GM12873 (cell line): ENCODE results near the gene SLF2.

Experiments used
- TF ChIP-seq, protein P1 (sequence below): IDR thresholded peaks from 2 replicates; pipeline ENCODE4 v1.5.1; 2012; ENCODE audit warnings: low read depth, mild to moderate bottlenecking, moderate library complexity, low read length, control low read depth; ENCODE audit not compliant: insufficient read depth; ENCODE audit errors: missing control alignments

SLF2 gene

GRCh38 chr10:100882671-100883311 is 30.0 kb upstream of the SLF2 start:
- TF ChIP-seq, protein P1, sequence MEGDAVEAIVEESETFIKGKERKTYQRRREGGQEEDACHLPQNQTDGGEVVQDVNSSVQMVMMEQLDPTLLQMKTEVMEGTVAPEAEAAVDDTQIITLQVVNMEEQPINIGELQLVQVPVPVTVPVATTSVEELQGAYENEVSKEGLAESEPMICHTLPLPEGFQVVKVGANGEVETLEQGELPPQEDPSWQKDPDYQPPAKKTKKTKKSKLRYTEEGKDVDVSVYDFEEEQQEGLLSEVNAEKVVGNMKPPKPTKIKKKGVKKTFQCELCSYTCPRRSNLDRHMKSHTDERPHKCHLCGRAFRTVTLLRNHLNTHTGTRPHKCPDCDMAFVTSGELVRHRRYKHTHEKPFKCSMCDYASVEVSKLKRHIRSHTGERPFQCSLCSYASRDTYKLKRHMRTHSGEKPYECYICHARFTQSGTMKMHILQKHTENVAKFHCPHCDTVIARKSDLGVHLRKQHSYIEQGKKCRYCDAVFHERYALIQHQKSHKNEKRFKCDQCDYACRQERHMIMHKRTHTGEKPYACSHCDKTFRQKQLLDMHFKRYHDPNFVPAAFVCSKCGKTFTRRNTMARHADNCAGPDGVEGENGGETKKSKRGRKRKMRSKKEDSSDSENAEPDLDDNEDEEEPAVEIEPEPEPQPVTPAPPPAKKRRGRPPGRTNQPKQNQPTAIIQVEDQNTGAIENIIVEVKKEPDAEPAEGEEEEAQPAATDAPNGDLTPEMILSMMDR, result no peak

- TF ChIP-seq, protein P1, result no peak
Observed at GRCh38 chr10:100883312-100883821, 29.4 kb upstream of the SLF2 start.

GRCh38 chr10:100886091-100886490 is 26.7 kb upstream of the SLF2 start:
- TF ChIP-seq, protein P1, result no peak

GRCh38 chr10:100886521-100886920 is 26.2 kb upstream of the SLF2 start:
- TF ChIP-seq, protein P1, result no peak

DNA sequence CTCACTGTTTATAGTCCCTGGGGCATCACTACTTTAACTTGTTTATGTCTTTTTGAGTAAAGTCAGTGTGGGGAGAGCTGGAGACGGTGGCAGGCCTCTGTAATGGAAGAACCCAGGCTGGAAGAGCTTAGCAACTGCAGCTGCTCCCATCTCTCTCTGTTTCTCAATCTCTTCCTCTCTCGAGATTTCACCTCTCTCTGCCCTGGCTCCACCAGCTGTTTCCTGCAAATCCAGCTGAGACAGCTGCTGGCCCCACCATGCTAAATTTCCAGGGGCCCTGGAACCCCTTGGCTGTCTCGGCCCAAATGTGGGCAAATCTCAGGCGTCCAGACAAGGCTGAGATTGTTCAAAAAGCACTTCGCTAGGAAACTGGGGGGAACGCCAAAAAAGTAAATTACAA is 25.8 kb upstream of the SLF2 start:
- TF ChIP-seq, protein P1, result no peak

DNA sequence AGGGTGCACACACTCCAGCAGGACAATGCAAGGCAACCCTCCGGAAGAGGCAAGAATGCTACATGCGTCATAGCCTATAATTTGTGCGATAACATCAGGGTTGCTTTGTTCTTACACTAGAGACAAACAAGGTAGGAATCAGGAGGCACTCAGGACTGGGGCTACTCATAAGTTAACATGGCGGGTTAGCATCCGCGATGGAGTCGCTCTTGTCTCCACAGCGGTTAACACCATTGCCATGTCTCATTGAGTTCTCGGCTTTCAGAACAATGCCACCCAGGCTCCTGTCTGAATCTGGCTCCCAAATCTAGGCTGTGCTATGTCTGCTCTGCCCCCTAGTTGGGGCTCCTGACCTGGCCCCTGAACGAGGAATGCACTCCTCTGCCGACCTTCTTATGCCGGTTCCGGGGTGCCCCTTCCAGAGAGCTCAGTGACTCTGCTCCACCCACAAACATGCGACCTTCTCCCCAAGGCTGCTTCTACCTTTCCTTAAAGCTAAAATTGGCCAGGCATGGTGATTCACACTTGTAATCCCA is 24.9 kb upstream of the SLF2 start:
- TF ChIP-seq, protein P1, result no peak

GRCh38 chr10:100888957-100889356 is 23.8 kb upstream of the SLF2 start:
- TF ChIP-seq, protein P1, result peak; percentile 42
